Panc1 (cell line): ENCODE data around the gene MPPED1. TPM values are rescaled to one million over a fixed set of nuclear protein-coding genes. Genes with fewer than 3 reads are reported as not detected.

Experiments used
- ATAC-seq: fragments of 200-7000 bp; cut with Tn5 transposase; 2 replicates; pipeline ENCODE4 v1.9.1; 2020; ENCODE audit warnings: mild to moderate bottlenecking, moderate library complexity
- BruUV-seq: library from RNA; stranded (reverse); fragments of 400-500 nt; replicated peaks from 2 replicates; lab custom pipeline; 2021; lab: Mats Ljungman, UMichigan
- CTCF ChIA-PET: fragments of 300-600 bp; sonication (Branson Sonifier 250); formaldehyde crosslinking; loops from one replicate; lab custom pipeline; 2022; ENCODE audit warnings: antibody characterized with exemption; lab: Charles Lee
- POLR2A ChIA-PET: fragments of 300-600 bp; sonication (Branson Sonifier 250); formaldehyde crosslinking; loops from one replicate; lab custom pipeline; 2022; ENCODE audit warnings: antibody characterized with exemption; lab: Charles Lee
- DNase-seq: peaks from one replicate; pipeline ENCODE4 v3.0.0-alpha.2; 2010; ENCODE audit warnings: low read depth, low spot score
- H3K27ac ChIP-seq: 2 replicates; pipeline ENCODE4 v1.5.1; 2011; ENCODE audit warnings: mild to moderate bottlenecking, low read length, inconsistent platforms
- H3K27me3 ChIP-seq: fragments of 200-500 bp; sonication (Bioruptor generic); 2 replicates; pipeline ENCODE4 v1.6.0; 2014; ENCODE audit warnings: low read length, inconsistent platforms; ENCODE audit not compliant: control insufficient read depth, insufficient read depth
- H3K36me3 ChIP-seq: fragments of 200-500 bp; sonication (Bioruptor generic); 2 replicates; pipeline ENCODE4 v1.5.1; 2014; ENCODE audit warnings: inconsistent platforms, mild to moderate bottlenecking, low read length, moderate library complexity; ENCODE audit not compliant: control insufficient read depth, insufficient read depth
- H3K4me1 ChIP-seq: 2 replicates; pipeline ENCODE4 v1.5.1; 2011; ENCODE audit warnings: inconsistent platforms, mild to moderate bottlenecking, low read length, moderate library complexity; ENCODE audit not compliant: control insufficient read depth, insufficient read depth
- H3K4me3 ChIP-seq, 2 experiments: 2 replicates each; pipeline ENCODE4 v1.5.1; 2011 to 2012; ENCODE audit warnings: low read depth in 2 of 2, low read length in 2 of 2, mild to moderate bottlenecking in 2 of 2, inconsistent platforms in 1 of 2, moderate library complexity in 1 of 2
- H3K9me3 ChIP-seq: fragments of 200-500 bp; sonication (Bioruptor generic); 2 replicates; pipeline ENCODE4 v1.5.1; 2014; ENCODE audit warnings: low read depth, mild to moderate bottlenecking, inconsistent platforms, low read length, moderate library complexity; ENCODE audit not compliant: control insufficient read depth, insufficient read depth
- CTCF ChIP-seq: fragments of 450-650 bp; IDR thresholded peaks from 2 replicates; pipeline ENCODE4 v1.5.1; 2017; ENCODE audit warnings: mild to moderate bottlenecking
- POLR2AphosphoS5 ChIP-seq: IDR thresholded peaks from 2 replicates; pipeline ENCODE4 v1.6.1; 2012; ENCODE audit warnings: mild to moderate bottlenecking, low read depth, low read length, moderate library complexity
- SIN3A ChIP-seq: IDR thresholded peaks from 2 replicates; pipeline ENCODE4 v1.6.1; 2012; ENCODE audit warnings: low read depth, mild to moderate bottlenecking, low read length, moderate library complexity, borderline replicate concordance; ENCODE audit not compliant: insufficient read depth
- TCF7L2 ChIP-seq: IDR thresholded peaks from 2 replicates; pipeline ENCODE4 v1.6.1; 2011; ENCODE audit warnings: mild to moderate bottlenecking, low read depth, low read length, inconsistent platforms
- in situ Hi-C: cut with HindIII; loops from 2 replicates; pipeline ENCODE4 v1.10.0; 2016; ENCODE audit warnings: low sequenced_read_pairs, low pct_unique_long_range_greater_than_20kb
- intact Hi-C: fragments of 100-400 bp; cut with micrococcal nuclease; formaldehyde crosslinking; loops from one replicate; pipeline ENCODE4 v1.10.0; 2022; ENCODE audit not compliant: unreplicated experiment
- total RNA-seq: library from RNA; stranded (reverse); gene quantifications from one replicate; pipeline ENCODE4 v1.2.1, GENCODE V29; 2021; ENCODE audit not compliant: unreplicated experiment
- TF ChIP-seq, protein P1 (sequence below), 2 experiments: IDR thresholded peaks; 2 replicates each; pipeline ENCODE4 v1.6.1; 2011 to 2012; ENCODE audit warnings: low read depth in 2 of 2, control low read depth in 1 of 2, low read length in 1 of 2, mild to moderate bottlenecking in 1 of 2, moderate library complexity in 1 of 2; ENCODE audit not compliant: insufficient read depth in 1 of 2

The MPPED1 gene
- total RNA-seq, 1 experiment from 2014 or later, result not detected

DNA sequence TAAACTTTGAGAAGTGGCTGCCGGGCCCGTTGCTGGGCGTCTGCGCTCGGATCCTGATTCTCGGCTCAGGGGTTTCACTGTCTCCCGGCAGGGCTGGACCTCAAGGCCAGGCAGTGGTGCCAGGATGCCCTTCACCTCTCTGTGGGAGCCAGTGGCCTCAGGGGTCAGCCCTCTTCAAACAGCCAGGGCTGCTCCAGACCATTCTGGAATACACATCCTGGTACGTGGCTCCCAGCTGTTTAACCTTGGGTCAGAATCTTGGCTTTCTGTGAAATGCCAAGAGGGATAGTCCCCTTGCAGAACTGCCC lies 70.5 kb downstream of the MPPED1 start:
- ATAC-seq (no peak), DNase-seq (no peak)
- in situ Hi-C loops, result no loop called here
- ChIA-PET POLR2A (no interaction called here), CTCF (no interaction called here)
- H3K9me3 ChIP-seq, result no peaks in the 10 kb centered on the region
- BruUV-seq, result no TSS peak
- intact Hi-C loops, result no loop called here
- no peaks in the 10 kb centered on the region for H3K27me3 ChIP-seq
- no peak overlapping the region for H3K27ac ChIP-seq
- TF ChIP-seq, protein P1, sequence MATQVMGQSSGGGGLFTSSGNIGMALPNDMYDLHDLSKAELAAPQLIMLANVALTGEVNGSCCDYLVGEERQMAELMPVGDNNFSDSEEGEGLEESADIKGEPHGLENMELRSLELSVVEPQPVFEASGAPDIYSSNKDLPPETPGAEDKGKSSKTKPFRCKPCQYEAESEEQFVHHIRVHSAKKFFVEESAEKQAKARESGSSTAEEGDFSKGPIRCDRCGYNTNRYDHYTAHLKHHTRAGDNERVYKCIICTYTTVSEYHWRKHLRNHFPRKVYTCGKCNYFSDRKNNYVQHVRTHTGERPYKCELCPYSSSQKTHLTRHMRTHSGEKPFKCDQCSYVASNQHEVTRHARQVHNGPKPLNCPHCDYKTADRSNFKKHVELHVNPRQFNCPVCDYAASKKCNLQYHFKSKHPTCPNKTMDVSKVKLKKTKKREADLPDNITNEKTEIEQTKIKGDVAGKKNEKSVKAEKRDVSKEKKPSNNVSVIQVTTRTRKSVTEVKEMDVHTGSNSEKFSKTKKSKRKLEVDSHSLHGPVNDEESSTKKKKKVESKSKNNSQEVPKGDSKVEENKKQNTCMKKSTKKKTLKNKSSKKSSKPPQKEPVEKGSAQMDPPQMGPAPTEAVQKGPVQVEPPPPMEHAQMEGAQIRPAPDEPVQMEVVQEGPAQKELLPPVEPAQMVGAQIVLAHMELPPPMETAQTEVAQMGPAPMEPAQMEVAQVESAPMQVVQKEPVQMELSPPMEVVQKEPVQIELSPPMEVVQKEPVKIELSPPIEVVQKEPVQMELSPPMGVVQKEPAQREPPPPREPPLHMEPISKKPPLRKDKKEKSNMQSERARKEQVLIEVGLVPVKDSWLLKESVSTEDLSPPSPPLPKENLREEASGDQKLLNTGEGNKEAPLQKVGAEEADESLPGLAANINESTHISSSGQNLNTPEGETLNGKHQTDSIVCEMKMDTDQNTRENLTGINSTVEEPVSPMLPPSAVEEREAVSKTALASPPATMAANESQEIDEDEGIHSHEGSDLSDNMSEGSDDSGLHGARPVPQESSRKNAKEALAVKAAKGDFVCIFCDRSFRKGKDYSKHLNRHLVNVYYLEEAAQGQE (IDR thresholded peaks at IDR 0.05; ENCODE audit: insufficient read depth in 1 of 2, low read depth in 2 of 2, low read length in 1 of 2), result no peak
- TF ChIP-seq TCF7L2 (no peak), CTCF (no peak), POLR2AphosphoS5 (no peak), SIN3A (no peak)
- no peak overlapping the region for H3K4me3 ChIP-seq
- no peaks in the 10 kb centered on the region for H3K4me1 ChIP-seq
- H3K36me3 ChIP-seq, result no peaks in the 10 kb centered on the region

DNA sequence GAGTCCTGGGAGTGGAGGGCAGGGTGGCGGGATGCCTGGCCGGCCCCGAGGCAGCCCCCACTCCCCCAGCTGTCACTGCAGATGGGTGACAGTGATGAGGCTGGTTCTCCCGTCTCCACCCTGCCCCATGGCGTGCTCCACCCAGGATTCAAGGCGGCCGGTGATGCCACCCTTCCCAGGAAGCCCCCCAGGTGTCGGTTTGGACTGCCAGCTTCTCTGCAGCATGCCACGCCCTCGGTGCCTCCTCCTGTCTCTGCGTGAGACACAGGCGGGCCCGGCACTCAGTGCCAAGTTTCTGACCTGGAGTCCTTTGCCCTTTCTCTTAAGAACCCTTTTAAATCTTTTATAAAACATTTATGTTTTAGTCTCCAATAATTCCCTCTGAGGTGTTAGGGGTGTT lies 71.5 kb downstream of the MPPED1 start:
- CTCF ChIA-PET, result no interaction called here
- no peak overlapping the region for H3K4me3 ChIP-seq
- no peak for ATAC-seq
- DNase-seq, result no peak
- intact Hi-C loops, result no loop called here
- POLR2A ChIA-PET, result no interaction called here
- in situ Hi-C loops, result no loop called here
- no peaks in the 10 kb centered on the region for H3K27me3 ChIP-seq
- TF ChIP-seq POLR2AphosphoS5, result no peak
- TF ChIP-seq, protein P1 (IDR thresholded peaks at IDR 0.05; ENCODE audit: insufficient read depth in 1 of 2, low read depth in 2 of 2, low read length in 1 of 2), result no peak
- no peak for TF ChIP-seq TCF7L2
- no peak for TF ChIP-seq CTCF
- TF ChIP-seq SIN3A, result no peak
- no peaks in the 10 kb centered on the region for H3K9me3 ChIP-seq
- no peaks in the 10 kb centered on the region for H3K4me1 ChIP-seq
- BruUV-seq, result no TSS peak
- no peak overlapping the region for H3K27ac ChIP-seq
- no peaks in the 10 kb centered on the region for H3K36me3 ChIP-seq
